Measurements from ENCODE around the gene KCNE4.

DNA sequence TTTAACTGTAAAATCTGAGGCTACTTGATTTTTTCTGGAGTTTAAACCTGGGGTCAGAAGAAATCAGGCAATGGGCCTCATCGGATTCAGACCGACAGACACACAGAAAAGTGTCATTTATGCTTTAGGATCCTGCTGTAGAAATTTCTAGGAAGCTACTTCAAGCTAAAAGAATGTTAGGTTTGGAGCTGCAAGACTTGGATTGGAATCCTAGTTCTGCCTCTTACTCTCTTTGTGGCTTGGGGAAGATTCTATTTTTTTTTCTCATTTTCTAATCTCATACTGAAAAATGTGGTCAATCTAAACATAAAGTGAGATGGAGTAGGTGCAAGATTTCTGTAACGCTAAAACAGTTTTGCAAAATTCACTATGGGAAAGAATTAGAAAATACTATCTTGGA lies 48.8 kb upstream of the KCNE4 start:
- TF ChIP-seq, protein P1, sequence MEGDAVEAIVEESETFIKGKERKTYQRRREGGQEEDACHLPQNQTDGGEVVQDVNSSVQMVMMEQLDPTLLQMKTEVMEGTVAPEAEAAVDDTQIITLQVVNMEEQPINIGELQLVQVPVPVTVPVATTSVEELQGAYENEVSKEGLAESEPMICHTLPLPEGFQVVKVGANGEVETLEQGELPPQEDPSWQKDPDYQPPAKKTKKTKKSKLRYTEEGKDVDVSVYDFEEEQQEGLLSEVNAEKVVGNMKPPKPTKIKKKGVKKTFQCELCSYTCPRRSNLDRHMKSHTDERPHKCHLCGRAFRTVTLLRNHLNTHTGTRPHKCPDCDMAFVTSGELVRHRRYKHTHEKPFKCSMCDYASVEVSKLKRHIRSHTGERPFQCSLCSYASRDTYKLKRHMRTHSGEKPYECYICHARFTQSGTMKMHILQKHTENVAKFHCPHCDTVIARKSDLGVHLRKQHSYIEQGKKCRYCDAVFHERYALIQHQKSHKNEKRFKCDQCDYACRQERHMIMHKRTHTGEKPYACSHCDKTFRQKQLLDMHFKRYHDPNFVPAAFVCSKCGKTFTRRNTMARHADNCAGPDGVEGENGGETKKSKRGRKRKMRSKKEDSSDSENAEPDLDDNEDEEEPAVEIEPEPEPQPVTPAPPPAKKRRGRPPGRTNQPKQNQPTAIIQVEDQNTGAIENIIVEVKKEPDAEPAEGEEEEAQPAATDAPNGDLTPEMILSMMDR (IDR thresholded peaks at IDR 0.05), result no peak
- TF ChIP-seq EZH2 (IDR thresholded peaks at IDR 0.05; ENCODE audit: borderline replicate concordance, insufficient read depth, low read depth, low read length, poor library complexity, severe bottlenecking), result no peak
